HEK293 (cell line): ENCODE measurements around the gene CHRM3.

Source experiments
- CTCF ChIA-PET: fragments of 350-600 bp; formaldehyde crosslinking; extraction: SDS; loops from one replicate; lab custom pipeline; 2021; ENCODE audit warnings: antibody characterized with exemption; lab: Yijun Ruan, JAX
- POLR2A ChIA-PET: fragments of 300-600 bp; formaldehyde crosslinking; extraction: SDS; loops from one replicate; lab custom pipeline; 2020; ENCODE audit warnings: antibody characterized with exemption, inconsistent platforms; lab: Yijun Ruan, JAX
- H3K27ac ChIP-seq: fragments of 200-500 bp; sonication (Bioruptor generic); 2 replicates; pipeline ENCODE4 v1.5.1; 2014; ENCODE audit warnings: low read depth, low read length, control low read depth, inconsistent platforms; ENCODE audit errors: extremely low read depth
- H3K36me3 ChIP-seq, 2 experiments: fragments of 200-500 bp in 1 of 2; sonication (Bioruptor generic) in 1 of 2; 1 replicate in 1 of 2; 2 replicates in 1 of 2; pipeline ENCODE4 v1.5.1; 2014 to 2017; ENCODE audit warnings: inconsistent platforms in 2 of 2, low read length in 2 of 2; ENCODE audit not compliant: control insufficient read depth in 2 of 2, insufficient read depth in 1 of 2
- H3K4me1 ChIP-seq: fragments of 200-500 bp; sonication (Bioruptor generic); 2 replicates; pipeline ENCODE4 v1.5.1; 2014; ENCODE audit warnings: mild to moderate bottlenecking, low read length, inconsistent platforms; ENCODE audit not compliant: control insufficient read depth, insufficient read depth
- H3K4me3 ChIP-seq: 2 replicates; pipeline ENCODE4 v1.5.1; 2011; ENCODE audit warnings: low read depth, mild to moderate bottlenecking, control low read depth, low read length, moderate library complexity
- H3K9me3 ChIP-seq: fragments of 200-500 bp; sonication (Bioruptor generic); 2 replicates; pipeline ENCODE4 v1.5.1; 2014; ENCODE audit warnings: low read depth, low read length, inconsistent platforms; ENCODE audit not compliant: control insufficient read depth, insufficient read depth
- BCL11B ChIP-seq: fragments of 450-650 bp; formaldehyde crosslinking; IDR thresholded peaks from 2 replicates; pipeline ENCODE4 v1.5.1; 2016; ENCODE audit warnings: low read depth, missing biosample characterization, missing genetic modification characterization
- CTCF ChIP-seq: fragments of 450-650 bp; formaldehyde crosslinking; IDR thresholded peaks from 2 replicates; pipeline ENCODE4 v1.5.1; 2016; ENCODE audit warnings: missing biosample characterization, missing genetic modification characterization
- PRDM2 ChIP-seq: fragments of 450-650 bp; formaldehyde crosslinking; IDR thresholded peaks from 2 replicates; pipeline ENCODE4 v1.5.1; 2016; ENCODE audit warnings: missing biosample characterization, missing genetic modification characterization, borderline replicate concordance
- YY1 ChIP-seq: fragments of 450-650 bp; formaldehyde crosslinking; IDR thresholded peaks from 2 replicates; pipeline ENCODE4 v1.5.1; 2018; ENCODE audit warnings: missing biosample characterization, missing genetic modification characterization
- ZBTB20 ChIP-seq: fragments of 450-650 bp; formaldehyde crosslinking; IDR thresholded peaks from 2 replicates; pipeline ENCODE4 v1.5.1; 2016; ENCODE audit warnings: missing biosample characterization, missing genetic modification characterization
- ZBTB7A ChIP-seq: fragments of 450-650 bp; formaldehyde crosslinking; IDR thresholded peaks from 2 replicates; pipeline ENCODE4 v1.5.1; 2016; ENCODE audit warnings: low read depth, missing biosample characterization, missing genetic modification characterization
- ZFHX2 ChIP-seq: fragments of 450-650 bp; formaldehyde crosslinking; conservative IDR thresholded peaks from 2 replicates; pipeline ENCODE4 v1.5.1; 2016; ENCODE audit warnings: missing biosample characterization, missing genetic modification characterization
- ZNF132 ChIP-seq: fragments of 450-650 bp; formaldehyde crosslinking; IDR thresholded peaks from 2 replicates; pipeline ENCODE4 v1.5.1; 2017; ENCODE audit warnings: missing biosample characterization, missing genetic modification characterization, borderline replicate concordance
- ZNF23 ChIP-seq: fragments of 450-650 bp; formaldehyde crosslinking; IDR thresholded peaks from 2 replicates; pipeline ENCODE4 v1.5.1; 2016; ENCODE audit warnings: missing biosample characterization, missing genetic modification characterization, borderline replicate concordance
- ZNF37A ChIP-seq: fragments of 450-650 bp; IDR thresholded peaks from 2 replicates; pipeline ENCODE4 v1.5.1; 2018; ENCODE audit warnings: missing biosample characterization, missing genetic modification characterization
- ZNF404 ChIP-seq: fragments of 450-650 bp; formaldehyde crosslinking; IDR thresholded peaks from 2 replicates; pipeline ENCODE4 v1.5.1; 2017; ENCODE audit warnings: missing biosample characterization, missing genetic modification characterization
- ZNF473 ChIP-seq: fragments of 450-650 bp; formaldehyde crosslinking; IDR thresholded peaks from 2 replicates; pipeline ENCODE4 v1.5.1; 2017; ENCODE audit warnings: missing biosample characterization, missing genetic modification characterization
- ZNF514 ChIP-seq: fragments of 450-650 bp; formaldehyde crosslinking; IDR thresholded peaks from 2 replicates; pipeline ENCODE4 v1.5.1; 2016; ENCODE audit warnings: missing biosample characterization, missing genetic modification characterization
- ZNF558 ChIP-seq: fragments of 450-650 bp; formaldehyde crosslinking; IDR thresholded peaks from 2 replicates; pipeline ENCODE4 v1.5.1; 2016; ENCODE audit warnings: missing biosample characterization, missing genetic modification characterization
- ZNF654 ChIP-seq: fragments of 450-650 bp; formaldehyde crosslinking; IDR thresholded peaks from 2 replicates; pipeline ENCODE4 v1.5.1; 2016; ENCODE audit warnings: low read depth, missing biosample characterization, missing genetic modification characterization
- ZNF785 ChIP-seq: fragments of 450-650 bp; formaldehyde crosslinking; IDR thresholded peaks from 2 replicates; pipeline ENCODE4 v1.5.1; 2016; ENCODE audit warnings: missing biosample characterization, missing genetic modification characterization
- ZSCAN23 ChIP-seq: fragments of 450-650 bp; formaldehyde crosslinking; IDR thresholded peaks from 2 replicates; pipeline ENCODE4 v1.5.1; 2016; ENCODE audit warnings: missing biosample characterization, missing genetic modification characterization

CHRM3 gene

GRCh38 chr1:239349699-239350098 lies 36.7 kb upstream of the CHRM3 start (continued):
- no peak for TF ChIP-seq CTCF (tag by site-specific recombination)
- no peak for TF ChIP-seq ZNF132 (tag by site-specific recombination)

- ChIA-PET CTCF (interaction anchor here (0.7 kb wide), 1 partner anchor 30 kb away, joined by 5 read pairs; no protein-coding TSS in a partner anchor), POLR2A (no interaction called here)
- H3K4me1 ChIP-seq, result peaks cover 2% of the 10 kb centered on the region; the same call in 1 of the 2 replicates
- H3K27ac ChIP-seq, result no peak overlapping the region
- no peaks in the 10 kb centered on the region for H3K36me3 ChIP-seq
- H3K9me3 ChIP-seq, result no peaks in the 10 kb centered on the region
- no peak overlapping the region for H3K4me3 ChIP-seq
- no peak for TF ChIP-seq ZNF37A
- TF ChIP-seq ZNF514 (tag by site-specific recombination), result no peak
- TF ChIP-seq ZBTB20 (tag by site-specific recombination), result no peak
- no peak for TF ChIP-seq ZNF785 (tag by site-specific recombination)
These were observed 32.8 kb upstream of the CHRM3 start for GRCh38 chr1:239353536-239353935.

- Histone ChIP-seq H3K4me3 (no peak overlapping the region), H3K9me3 (no peaks in the 10 kb centered on the region), H3K4me1 (peaks cover 2% of the 10 kb centered on the region; the same call in 1 of the 2 replicates), H3K36me3 (no peaks in the 10 kb centered on the region), H3K27ac (no peak overlapping the region)
- CTCF ChIA-PET, result interaction anchor here (0.5 to 0.9 kb wide), 3 partner anchors 46 to 648 kb away, joined by 3 to 4 read pairs (median 3); no protein-coding TSS in a partner anchor
- TF ChIP-seq PRDM2 (tag by site-specific recombination) (no peak), ZNF23 (tag by site-specific recombination) (no peak), BCL11B (tag by site-specific recombination) (no peak), ZBTB7A (tag by site-specific recombination) (no peak), ZSCAN23 (tag by site-specific recombination) (no peak), ZNF558 (no peak), ZNF473 (no peak), ZNF404 (no peak), YY1 (tag by site-specific recombination) (no peak), ZFHX2 (tag by site-specific recombination) (no peak), ZNF654 (no peak)
- POLR2A ChIA-PET, result interaction anchor here (0.7 kb wide), 1 partner anchor 261 kb away, joined by 3 read pairs; no protein-coding TSS in a partner anchor
These were observed 32.1 kb upstream of the CHRM3 start for GRCh38 chr1:239354231-239354630.
